Lower leg skin (tissue), 4 donors: ENCODE data around the gene MICALL2. TPM values are rescaled to one million over a fixed set of nuclear protein-coding genes. Genes with fewer than 3 reads are reported as not detected.

Experiments
- DNase-seq, 2 donors: peaks; one replicate each; pipeline ENCODE4 v3.0.0-alpha.2; 2019; ENCODE audit warnings: low spot score in 2 of 2
- H3K4me3 ChIP-seq: fragments of 200-600 bp; sonication (generic); 2 replicates; pipeline ENCODE4 v1.5.1; 2017; ENCODE audit warnings: mild to moderate bottlenecking, low read depth; ENCODE audit not compliant: poor library complexity, severe bottlenecking
- CTCF ChIP-seq, 3 donors: fragments of 450-650 bp; IDR thresholded peaks; one replicate each; pipeline ENCODE4 v1.5.1; 2016; ENCODE audit warnings: antibody characterized with exemption in 3 of 3, mild to moderate bottlenecking in 3 of 3, moderate library complexity in 2 of 3
- POLR2A ChIP-seq, 2 donors: fragments of 450-650 bp; IDR thresholded peaks; one replicate each; pipeline ENCODE4 v1.6.1; 2016 to 2017; ENCODE audit warnings: antibody characterized with exemption in 2 of 2, mild to moderate bottlenecking in 1 of 2, moderate library complexity in 1 of 2
- WGBS, 2 donors: methylation state at CpG; one replicate each; pipeline ENCODE4 v1.1.5; 2018; 5-methylcytosine and 5-hydroxymethylcytosine counted together
- intact Hi-C: fragments of 100-400 bp; cut with DNase I; formaldehyde crosslinking; loops from one replicate; pipeline ENCODE4 v1.15.0; 2023; ENCODE audit warnings: low total_unique reads
- total RNA-seq, 4 donors: library from RNA; depleted of rRNA; stranded (reverse); fragments of >200 nt; gene quantifications; one replicate each; pipeline ENCODE4 v1.1.0, GENCODE V29; 2016

MICALL2 gene
- total RNA-seq, 4 donors from 2014 or later, result 10.4 to 17.0 (median 14.0) TPM

GRCh38 chr7:1493571-1493970, 34.3 kb upstream of the MICALL2 start:
- no peak for DNase-seq
- intact Hi-C loops, result no loop called here
- TF ChIP-seq CTCF (IDR thresholded peaks at IDR 0.05) (no peak), POLR2A (IDR thresholded peaks at IDR 0.05) (no peak)
- 84 to 87% methylated on average over 18 to 26 of the region's 26 CpGs for WGBS, 2 donors
- no peak overlapping the region for H3K4me3 ChIP-seq

- no peak for TF ChIP-seq CTCF (IDR thresholded peaks at IDR 0.05)
- no peak for TF ChIP-seq POLR2A (IDR thresholded peaks at IDR 0.05)
- H3K4me3 ChIP-seq, result no peak overlapping the region
- DNase-seq, result no peak
- WGBS, 2 donors, result 68 to 74% methylated on average over 13 to 17 of the region's 20 CpGs
- intact Hi-C loops, result no loop called here
Measured at GRCh38 chr7:1493129-1493528, 33.9 kb upstream of the MICALL2 start.

DNA sequence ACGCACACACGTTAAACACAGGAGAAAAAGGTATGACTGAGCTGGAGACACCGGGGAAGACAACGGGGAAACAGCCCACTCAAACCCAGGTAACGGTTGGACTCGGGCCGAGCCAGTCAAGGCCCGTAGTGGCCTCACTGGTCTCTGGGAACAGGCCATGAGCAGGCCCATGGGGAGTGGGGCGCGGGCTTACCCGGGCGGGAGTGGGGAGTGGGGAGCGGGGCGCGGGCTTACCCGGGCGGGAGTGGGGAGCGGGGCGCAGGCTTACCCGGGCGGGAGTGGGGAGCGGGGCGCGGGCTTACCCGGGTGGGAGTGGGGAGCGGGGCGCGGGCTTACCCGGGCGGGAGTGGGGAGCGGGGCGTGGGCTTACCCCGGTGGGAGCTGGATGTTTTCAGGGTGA, 33.4 kb upstream of the MICALL2 start:
- no peak overlapping the region for H3K4me3 ChIP-seq
- intact Hi-C loops, result no loop called here
- WGBS, 2 donors, result 84 to 88% methylated on average over 22 to 32 of the region's 33 CpGs
- DNase-seq, result no peak
- no peak for TF ChIP-seq POLR2A (IDR thresholded peaks at IDR 0.05)
- no peak for TF ChIP-seq CTCF (IDR thresholded peaks at IDR 0.05)

DNA sequence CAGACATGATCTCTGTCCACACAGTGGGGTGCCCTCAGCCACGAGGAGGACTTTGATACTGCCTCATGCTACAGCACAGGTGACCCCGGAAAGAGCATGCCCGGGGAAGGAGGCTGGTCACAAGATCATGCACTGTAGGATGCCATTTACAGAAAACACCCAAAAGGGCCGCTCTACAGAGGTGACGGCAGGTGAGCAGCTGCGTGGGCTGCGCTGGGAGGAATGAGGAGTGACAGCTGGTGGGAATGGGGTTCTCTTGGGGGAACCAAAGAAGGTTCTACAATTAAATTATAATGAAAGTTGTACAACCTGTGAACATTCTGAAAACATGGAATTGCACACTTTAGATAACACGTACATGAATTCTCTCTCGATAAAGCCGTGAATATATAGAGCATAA, 33.0 kb upstream of the MICALL2 start:
- intact Hi-C loops, result no loop called here
- no peak overlapping the region for H3K4me3 ChIP-seq
- no peak for DNase-seq
- 93 to 95% methylated on average over 10 of the region's 10 CpGs for WGBS, 2 donors
- TF ChIP-seq POLR2A (IDR thresholded peaks at IDR 0.05) (no peak), CTCF (IDR thresholded peaks at IDR 0.05) (no peak)

- DNase-seq, result no peak
- intact Hi-C loops, result no loop called here
- WGBS, 2 donors, result 89 to 96% methylated on average over 19 of the region's 19 CpGs
- TF ChIP-seq CTCF (IDR thresholded peaks at IDR 0.05) (no peak), POLR2A (IDR thresholded peaks at IDR 0.05) (no peak)
- H3K4me3 ChIP-seq, result no peak overlapping the region
Measured at GRCh38 chr7:1490837-1491236, 31.6 kb upstream of the MICALL2 start.

GRCh38 chr7:1489336-1489735, 30.1 kb upstream of the MICALL2 start:
- no peak for DNase-seq
- H3K4me3 ChIP-seq, result no peak overlapping the region
- intact Hi-C loops, result no loop called here
- WGBS, 2 donors, result 88 to 90% methylated on average over 16 to 18 of the region's 18 CpGs
- TF ChIP-seq CTCF (IDR thresholded peaks at IDR 0.05), result no peak
- TF ChIP-seq POLR2A (IDR thresholded peaks at IDR 0.05), result no peak
